Fibroblast of pulmonary artery (primary cell): Measurements from ENCODE around the gene MCRIP2.

Experiments
- DNase-seq: peaks from one replicate; pipeline ENCODE4 v3.0.0-alpha.2; 2010; ENCODE audit warnings: low read depth
- H3K4me3 ChIP-seq: replicated peaks from 2 replicates; pipeline ENCODE4 v1.5.1; 2011; ENCODE audit warnings: low read depth, mild to moderate bottlenecking, control low read depth, low read length, moderate library complexity
- TF ChIP-seq, protein P1 (sequence below): IDR thresholded peaks from 2 replicates; pipeline ENCODE4 v1.5.1; 2011; ENCODE audit warnings: mild to moderate bottlenecking, control low read depth, low read length, inconsistent platforms; ENCODE audit errors: missing control alignments

The MCRIP2 gene

DNA sequence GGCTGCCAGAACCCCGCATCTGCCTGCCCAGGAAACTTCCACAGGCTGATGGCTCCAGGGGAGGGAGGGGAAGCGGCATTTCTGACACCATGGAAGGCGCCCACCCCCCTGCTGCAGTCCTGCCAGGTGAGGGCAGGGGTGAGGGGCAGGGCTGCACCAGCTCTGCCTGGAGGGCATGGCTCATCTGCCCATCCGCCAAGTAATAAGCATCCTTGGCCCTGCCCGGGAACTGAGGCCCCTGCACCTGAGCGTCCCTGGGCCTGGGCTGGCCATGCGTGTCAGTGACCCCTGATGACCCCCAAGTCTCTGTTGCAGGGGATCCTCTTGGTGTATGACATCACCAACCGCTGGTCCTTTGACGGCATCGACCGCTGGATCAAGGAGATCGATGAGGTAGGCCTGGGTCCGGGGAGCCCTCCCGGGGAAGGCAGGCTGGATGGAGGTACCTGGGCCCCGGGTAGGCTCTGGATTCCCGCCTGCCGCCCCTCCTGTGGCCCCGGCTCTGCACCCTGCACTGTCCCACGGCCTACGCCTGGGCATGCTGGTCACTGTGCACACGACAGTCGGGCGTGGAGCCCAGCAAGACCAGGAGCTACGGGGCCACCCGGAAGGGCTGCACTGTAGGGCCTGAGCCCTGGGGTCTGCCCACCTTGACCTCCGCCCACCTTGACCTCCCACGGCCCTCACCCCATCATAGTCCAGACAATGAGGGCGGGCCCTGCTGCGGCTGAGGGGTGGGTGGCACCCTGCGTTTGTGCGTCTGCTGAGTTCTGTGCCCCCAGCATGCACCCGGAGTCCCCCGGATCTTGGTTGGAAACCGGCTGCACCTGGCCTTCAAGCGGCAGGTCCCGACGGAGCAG lies 16.3 kb upstream of the MCRIP2 start:
- no peak overlapping the region for H3K4me3 ChIP-seq
- DNase-seq: no peak
- TF ChIP-seq, protein P1, sequence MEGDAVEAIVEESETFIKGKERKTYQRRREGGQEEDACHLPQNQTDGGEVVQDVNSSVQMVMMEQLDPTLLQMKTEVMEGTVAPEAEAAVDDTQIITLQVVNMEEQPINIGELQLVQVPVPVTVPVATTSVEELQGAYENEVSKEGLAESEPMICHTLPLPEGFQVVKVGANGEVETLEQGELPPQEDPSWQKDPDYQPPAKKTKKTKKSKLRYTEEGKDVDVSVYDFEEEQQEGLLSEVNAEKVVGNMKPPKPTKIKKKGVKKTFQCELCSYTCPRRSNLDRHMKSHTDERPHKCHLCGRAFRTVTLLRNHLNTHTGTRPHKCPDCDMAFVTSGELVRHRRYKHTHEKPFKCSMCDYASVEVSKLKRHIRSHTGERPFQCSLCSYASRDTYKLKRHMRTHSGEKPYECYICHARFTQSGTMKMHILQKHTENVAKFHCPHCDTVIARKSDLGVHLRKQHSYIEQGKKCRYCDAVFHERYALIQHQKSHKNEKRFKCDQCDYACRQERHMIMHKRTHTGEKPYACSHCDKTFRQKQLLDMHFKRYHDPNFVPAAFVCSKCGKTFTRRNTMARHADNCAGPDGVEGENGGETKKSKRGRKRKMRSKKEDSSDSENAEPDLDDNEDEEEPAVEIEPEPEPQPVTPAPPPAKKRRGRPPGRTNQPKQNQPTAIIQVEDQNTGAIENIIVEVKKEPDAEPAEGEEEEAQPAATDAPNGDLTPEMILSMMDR: no peak

DNA sequence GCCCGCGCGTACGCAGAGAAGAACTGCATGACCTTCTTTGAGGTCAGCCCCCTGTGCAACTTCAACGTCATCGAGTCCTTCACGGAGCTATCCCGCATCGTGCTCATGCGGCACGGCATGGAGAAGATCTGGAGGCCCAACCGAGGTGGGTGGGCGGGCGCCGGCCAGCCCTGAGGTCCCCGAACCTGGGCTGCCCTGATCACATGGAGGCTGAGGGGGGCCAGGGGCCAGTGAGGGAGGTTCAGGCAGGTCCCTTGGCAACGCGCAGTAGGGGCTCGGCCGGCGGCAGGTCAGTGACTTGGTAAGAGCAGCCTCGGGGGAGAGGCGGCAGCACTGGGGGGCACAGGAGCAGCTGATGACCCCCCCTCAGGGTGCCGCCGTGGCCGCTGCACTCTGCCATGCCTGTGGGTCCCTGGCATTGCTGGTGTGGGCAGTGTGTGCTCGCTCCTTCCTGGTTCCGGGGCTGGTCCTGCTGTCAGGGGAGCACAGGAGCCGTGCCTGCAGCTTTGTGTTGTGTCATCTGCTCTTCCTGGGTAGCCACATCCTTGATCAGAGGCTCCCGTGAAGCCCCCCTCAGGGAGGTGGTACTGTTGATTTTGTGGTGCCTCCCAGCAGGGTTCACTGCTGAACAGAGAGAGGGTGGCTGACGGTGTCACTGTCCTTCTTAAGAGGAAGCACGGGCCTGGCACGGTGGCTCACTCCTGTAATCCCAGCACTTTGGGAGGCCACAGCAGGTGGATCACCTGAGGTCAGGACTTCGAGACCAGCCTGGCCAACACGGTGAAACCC lies 15.5 kb upstream of the MCRIP2 start:
- TF ChIP-seq, protein P1: no peak
- DNase-seq: no peak
- H3K4me3 ChIP-seq: no peak overlapping the region

DNA sequence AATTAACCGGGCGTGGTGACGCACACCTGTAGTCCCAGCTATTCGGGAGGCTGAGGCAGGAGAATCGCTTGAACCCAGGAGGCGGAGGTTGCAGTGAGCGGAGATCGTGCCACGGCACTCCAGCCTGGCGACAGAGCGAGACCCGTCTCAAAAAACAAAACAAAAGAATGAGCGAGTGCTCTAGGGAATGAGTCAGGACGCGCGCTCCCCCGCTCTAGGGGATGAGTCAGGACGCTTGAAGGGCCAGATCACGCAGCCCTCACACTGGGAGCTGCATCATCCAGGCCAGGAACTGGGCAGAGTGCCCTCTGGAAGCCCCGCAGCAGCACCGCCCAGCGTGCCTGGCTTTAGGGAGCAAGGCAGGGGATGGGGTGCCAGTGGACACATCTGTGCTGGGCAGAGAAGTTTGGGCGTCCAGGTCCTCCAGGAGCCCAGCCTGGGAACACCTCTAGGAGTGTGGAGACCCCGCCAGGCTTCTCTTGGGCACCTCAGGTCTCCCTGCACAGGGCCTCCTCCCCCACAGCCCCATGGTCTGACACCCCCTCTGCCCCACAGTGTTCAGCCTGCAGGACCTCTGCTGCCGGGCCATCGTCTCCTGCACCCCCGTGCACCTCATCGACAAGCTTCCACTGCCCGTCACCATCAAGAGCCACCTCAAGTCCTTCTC lies 14.7 kb upstream of the MCRIP2 start:
- TF ChIP-seq, protein P1: no peak
- peak; percentile 96 for DNase-seq
- no peak overlapping the region for H3K4me3 ChIP-seq

DNA sequence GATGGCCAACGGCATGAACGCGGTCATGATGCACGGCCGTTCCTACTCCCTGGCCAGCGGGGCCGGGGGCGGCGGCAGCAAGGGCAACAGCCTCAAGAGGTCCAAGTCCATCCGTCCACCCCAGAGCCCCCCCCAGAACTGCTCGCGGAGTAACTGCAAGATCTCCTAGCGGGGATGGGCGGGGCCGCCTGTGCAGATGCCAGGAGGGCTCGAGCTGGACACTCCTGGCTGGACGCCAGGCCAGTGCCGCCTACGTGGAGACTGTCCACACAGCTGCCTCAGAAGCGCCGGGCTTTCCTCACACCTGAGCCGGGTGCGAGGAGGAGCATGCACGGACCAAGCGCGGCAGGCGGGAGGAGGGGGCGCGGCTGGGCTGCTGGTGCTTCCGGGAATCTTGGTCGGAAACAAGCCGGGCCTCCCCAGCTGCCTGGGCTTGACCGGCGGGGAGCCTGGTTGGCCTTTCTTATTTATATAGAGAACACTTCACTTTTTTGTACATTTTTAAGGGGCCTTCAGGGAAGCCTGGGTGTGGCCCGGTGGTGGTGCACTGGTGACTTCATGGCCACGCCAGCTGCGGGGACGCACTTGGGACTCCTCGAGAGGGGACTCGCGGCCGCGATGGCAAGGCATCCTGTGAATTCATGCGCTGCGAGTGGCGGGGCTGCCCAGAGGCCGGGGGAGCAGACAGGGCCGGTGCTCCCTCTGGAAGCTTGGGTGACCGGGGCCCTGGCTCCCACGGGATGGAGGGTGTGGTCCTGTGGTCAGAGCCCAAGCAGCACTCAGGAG lies 14.0 kb upstream of the MCRIP2 start:
- no peak overlapping the region for H3K4me3 ChIP-seq
- no peak for DNase-seq
- TF ChIP-seq, protein P1: no peak

DNA sequence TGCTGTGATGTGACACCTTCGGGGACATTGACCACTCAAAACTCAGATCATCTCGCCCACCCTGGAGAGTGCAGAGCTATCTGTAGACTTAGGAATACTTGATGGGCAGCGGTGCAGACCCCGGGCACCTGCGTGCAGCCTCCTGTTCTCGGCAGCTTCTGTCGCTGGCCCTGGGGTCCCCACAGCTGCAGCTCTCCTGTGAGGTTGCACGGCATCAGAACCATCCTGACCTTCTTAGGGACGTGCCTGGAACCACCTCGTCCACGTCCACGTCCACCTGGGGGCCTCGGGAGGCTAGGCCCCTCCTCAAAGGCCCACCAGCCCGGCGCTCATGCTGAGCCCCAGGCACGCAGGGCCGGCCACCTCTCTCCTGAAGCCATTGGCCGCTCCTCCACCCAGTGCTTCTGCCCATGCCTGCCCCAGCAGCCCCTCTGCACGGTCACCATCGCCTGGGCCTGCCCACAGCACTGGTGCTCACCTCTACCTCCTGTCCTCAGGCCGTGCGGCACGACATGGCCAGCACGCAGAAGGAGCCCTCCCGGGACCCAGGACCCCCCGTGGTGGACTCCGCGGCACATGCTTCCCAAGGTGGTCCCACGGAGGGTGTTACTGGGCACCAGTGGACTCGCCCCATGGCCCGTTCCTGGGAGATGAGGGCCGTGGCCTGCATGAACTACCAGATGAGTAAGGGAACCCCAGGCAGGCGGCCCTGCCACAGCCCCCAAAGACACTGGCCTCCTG lies 13.1 kb upstream of the MCRIP2 start:
- H3K4me3 ChIP-seq: no peak overlapping the region
- DNase-seq: no peak
- TF ChIP-seq, protein P1: no peak
